CD1c-positive myeloid dendritic cell (primary cell): ENCODE results near the gene NDUFS8.

Source experiments
- DNase-seq: peaks from one replicate; pipeline ENCODE4 v3.0.0-alpha.2; 2016; ENCODE audit errors: extremely low spot score

Gene NDUFS8

DNA sequence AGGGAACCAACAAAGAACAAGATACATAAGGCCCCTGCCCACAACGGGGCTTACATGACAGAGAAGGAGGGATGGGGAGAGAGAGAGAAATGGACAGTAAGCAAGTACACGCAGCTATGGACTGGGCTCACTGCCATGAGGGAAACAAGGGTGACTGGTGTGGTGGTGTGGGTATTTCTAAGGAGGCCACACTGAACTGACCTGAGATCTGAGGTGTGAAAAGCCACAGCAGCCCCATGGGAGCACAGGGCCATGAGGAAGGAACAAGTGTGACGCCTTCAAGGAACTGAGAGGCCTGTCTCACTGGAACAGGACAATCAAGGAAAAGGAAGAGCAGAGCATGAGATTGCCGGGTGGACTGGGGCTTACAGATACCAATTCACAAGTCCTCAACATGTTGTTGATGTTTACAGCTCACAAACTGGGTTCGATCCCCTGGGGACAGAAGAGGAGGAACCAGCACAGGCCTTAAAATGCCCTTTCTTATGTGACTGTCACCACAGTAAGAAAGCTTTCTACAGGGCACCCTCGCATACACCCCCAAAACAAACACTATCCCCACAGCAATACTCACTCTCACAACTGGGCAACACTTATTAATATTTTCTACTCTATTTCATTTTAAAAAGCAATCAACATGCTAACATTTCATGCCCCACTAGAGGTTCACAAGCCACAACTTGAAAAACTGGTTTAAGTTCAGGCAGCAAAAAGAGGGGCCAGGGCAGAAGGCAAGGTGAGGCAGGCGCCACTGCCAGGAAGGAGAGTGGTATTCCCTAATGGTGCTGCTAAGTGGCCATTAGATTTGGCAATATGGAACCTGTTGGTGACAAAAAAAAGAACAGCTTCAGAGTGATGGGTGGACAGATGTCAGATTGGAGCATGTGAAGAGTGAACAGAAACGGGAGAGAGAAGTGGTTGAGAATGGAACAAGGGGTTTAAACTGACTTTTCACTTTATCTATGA, 47.4 kb downstream of the NDUFS8 start:
- no peak for DNase-seq

DNA sequence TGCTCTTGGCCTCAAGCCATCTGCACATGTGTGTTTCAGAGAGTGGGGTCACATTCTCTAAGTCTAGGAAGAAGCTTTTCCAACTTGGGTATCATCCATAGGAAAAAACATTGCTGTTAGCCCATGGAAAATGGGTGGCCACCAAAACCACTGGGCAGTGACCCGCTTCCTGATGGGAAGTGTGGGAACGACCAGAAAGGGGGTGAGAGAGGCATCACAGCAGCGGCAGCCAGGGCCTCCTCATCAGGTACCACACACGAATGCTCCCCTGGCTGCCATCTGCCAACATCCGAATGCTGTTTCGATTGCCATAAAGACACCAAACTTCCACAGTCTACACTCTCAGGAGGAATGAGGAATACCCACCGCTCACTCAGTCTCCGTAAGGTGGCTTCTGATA, 50.4 kb downstream of the NDUFS8 start:
- no peak for DNase-seq

DNA sequence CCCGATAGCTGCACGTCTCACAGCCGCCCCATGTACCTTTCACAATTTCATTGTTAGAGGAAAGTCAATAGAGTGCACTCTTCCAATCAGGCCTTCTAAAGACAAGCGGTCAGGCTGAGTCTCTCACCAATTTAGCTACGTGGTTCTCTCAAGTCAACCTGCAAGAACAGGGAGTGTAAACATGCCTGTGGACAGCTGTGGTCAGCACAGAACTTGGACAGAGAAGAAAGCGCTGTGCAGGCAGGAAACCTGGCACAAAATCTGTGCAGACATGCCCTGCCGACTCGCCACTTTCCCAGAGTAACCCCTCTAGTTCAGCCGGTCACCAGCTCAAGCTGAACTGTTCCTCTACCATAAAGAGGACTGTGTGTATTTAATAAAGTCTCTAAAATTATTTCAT, 51.2 kb downstream of the NDUFS8 start:
- DNase-seq = no peak

DNA sequence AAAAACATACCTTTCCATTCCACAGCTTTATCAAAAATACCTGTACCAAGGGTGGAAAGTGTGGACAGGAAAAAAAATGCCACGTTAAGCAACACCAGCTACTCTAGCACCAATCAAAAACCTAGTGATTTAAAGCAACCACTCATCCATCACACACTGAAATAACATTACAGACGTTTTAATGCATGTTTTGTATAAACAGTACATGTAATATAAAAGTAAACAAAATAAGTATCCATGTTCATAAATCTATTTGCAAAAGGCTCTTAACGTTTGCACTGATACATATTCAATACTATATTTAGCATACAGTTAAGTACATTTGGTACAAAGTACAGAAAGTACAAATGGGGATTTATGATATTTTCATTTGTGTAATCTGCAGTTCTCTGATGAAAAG, 52.0 kb downstream of the NDUFS8 start:
- DNase-seq = no peak

DNA sequence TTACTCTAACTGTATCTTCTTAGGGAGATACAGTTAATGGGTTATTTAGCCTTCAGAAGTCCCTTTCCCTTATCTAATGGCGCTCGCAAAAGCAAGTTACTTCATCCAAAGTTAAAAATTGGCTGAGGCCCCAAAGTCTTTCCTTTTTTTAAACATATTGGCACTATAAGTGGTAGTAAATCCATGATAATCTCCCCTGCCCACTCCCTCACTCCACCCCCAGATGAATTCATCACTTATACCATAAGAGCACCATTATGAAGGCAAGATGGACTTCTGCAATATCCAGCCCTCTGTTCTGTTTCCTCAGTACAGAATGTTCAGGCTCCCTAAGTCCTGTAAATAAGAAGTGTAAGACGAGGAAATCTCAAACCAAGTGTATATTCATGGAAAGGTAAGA, 53.0 kb downstream of the NDUFS8 start:
- DNase-seq = no peak
